Activated T-helper 1 cell treated with anti-CD3 and anti-CD28 coated beads, Interleukin-12 subunit alpha, Interleukin-12 subunit beta, Interleukin-2, Interleukin-4 antibody, amounts not matched to agents 30 ng/mL and 10 ng/mL and 1 ng/mL, durations not matched to agents 14 hours and 24 hours and 36 hours (primary cell): ENCODE results near the gene HSPD1. TPM values are rescaled to one million over a fixed set of nuclear protein-coding genes. Genes with fewer than 3 reads are reported as not detected.

Source experiments
- DNase-seq: peaks from one replicate; pipeline ENCODE4 v3.0.0; 2021; ENCODE audit warnings: low spot score
- H3K27ac Mint-ChIP-seq: one replicate; pipeline ENCODE4 v1.8.0; 2021; ENCODE audit warnings: mild to moderate bottlenecking, mixed read lengths
- H3K27me3 Mint-ChIP-seq: one replicate; pipeline ENCODE4 v1.8.0; 2022; ENCODE audit warnings: mild to moderate bottlenecking, moderate library complexity, mixed read lengths; ENCODE audit not compliant: insufficient read depth
- H3K36me3 Mint-ChIP-seq: one replicate; pipeline ENCODE4 v1.8.0; 2021; ENCODE audit warnings: low read depth, mixed read lengths
- H3K4me1 Mint-ChIP-seq: one replicate; pipeline ENCODE4 v1.8.0; 2021; ENCODE audit warnings: low read depth, mixed read lengths
- H3K4me3 Mint-ChIP-seq: one replicate; pipeline ENCODE4 v1.8.0; 2021; ENCODE audit warnings: mild to moderate bottlenecking, moderate library complexity, mixed read lengths
- H3K9me3 Mint-ChIP-seq: one replicate; pipeline ENCODE4 v1.8.0; 2021; ENCODE audit warnings: mixed read lengths
- intact Hi-C: fragments of 100-400 bp; cut with micrococcal nuclease; formaldehyde crosslinking; loops from one replicate; pipeline ENCODE4 v1.15.1; 2024
- total RNA-seq: library from RNA; stranded (reverse); gene quantifications from 2 replicates; pipeline ENCODE4 v1.2.3, GENCODE V29; 2022

HSPD1 gene
- total RNA-seq, 1 donor from 2014 or later, result 811 TPM

DNA sequence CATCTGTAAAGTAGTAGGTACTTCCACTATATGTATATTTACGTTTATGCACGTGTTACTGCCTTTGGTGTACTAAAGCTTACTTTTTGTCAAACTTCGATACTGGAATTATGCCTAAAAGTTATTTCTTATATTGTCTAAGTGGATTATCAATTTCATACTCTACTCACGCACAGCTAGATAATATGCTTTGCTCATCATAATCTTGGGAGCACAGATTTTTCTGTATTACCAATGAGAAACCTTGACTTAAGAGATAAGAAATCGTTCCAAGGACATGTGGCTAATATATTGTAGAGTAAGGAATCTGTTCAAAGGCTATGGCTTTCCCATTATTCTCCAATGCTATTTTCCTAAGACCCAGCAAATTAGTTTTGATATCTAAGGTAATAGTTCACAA, 7.0 kb upstream of the HSPD1 start:
- H3K4me1 Mint-ChIP-seq, result peaks cover 12% of the 10 kb centered on the region
- peaks cover 24% of the 10 kb centered on the region for H3K36me3 Mint-ChIP-seq

DNA sequence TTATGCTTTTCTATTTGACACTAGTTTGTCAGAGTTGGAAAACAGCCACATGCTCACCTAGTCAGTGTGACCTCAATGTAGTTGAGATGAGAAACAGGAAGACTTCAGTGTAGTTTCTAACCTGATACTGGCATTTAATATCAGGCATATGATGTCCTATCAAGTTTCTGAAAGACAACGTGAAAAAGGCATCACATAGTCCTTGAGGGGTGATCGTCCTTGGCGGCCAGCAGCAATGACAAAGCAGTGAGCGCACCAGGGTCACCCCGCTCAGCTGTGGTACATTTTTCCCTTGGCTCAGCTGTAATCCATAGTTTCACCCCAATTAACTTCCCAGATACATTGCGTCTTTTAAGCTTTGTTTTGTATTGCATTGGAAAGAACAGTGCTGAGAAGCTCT, 4.9 kb upstream of the HSPD1 start:
- H3K4me3 Mint-ChIP-seq, result no peak overlapping the region
- no peak overlapping the region for H3K27ac Mint-ChIP-seq
- H3K4me1 Mint-ChIP-seq, result peaks cover 17% of the 10 kb centered on the region
- DNase-seq, result no peak
- intact Hi-C loops, result loop anchor here (5.0 kb wide), 1 partner anchor 793 kb away; no protein-coding TSS in a partner anchor
- H3K9me3 Mint-ChIP-seq, result no peaks in the 10 kb centered on the region
- peaks cover 33% of the 10 kb centered on the region for H3K36me3 Mint-ChIP-seq
- H3K27me3 Mint-ChIP-seq, result no peaks in the 10 kb centered on the region

More for the DNA sequence above, 7.0 kb upstream of the HSPD1 start:
- Mint-ChIP-seq H3K27ac (no peak overlapping the region), H3K27me3 (no peaks in the 10 kb centered on the region), H3K9me3 (no peaks in the 10 kb centered on the region), H3K4me3 (no peak overlapping the region)
- intact Hi-C loops, result no loop called here
- no peak for DNase-seq

DNA sequence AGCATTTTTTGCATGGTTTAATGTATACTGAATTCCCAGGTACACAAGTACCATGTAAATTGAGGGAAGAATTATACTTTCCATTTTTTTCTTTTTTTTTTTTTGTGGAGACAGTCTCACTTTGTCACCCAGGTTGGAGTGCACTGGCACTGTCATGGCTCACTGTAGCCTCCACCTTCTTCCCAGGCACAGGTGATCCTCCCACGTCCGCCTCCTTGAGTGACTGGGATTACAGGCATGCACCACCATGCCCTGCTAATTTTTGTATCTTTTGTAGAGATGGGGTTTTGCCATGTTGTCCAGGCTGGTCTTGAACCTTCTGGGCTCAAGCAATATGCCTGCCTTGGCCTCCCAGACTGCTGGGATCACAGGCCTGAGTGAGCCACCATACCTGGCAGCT, 4.4 kb upstream of the HSPD1 start:
- H3K27ac Mint-ChIP-seq, result no peak overlapping the region
- intact Hi-C loops, result loop anchor here (5.0 kb wide), 1 partner anchor 793 kb away; no protein-coding TSS in a partner anchor

DNA sequence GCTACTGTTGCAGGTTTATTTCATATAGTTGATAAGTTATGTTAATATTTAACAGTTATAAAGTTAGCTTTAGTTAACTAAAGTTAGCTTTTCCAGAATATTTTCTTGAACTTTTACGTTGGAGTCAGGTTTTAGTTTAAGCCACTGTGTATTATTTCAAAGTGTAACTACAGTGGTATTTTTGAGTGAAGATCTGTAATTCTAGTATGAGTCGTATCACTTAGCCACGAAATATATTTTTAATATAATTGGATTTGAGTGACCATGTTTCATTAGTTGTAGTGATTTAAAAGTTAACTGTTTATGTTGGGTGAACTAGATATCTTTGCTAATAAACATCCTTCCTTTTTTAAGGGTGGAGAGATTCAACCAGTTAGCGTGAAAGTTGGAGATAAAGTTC, 3.0 kb upstream of the HSPD1 start:
- Mint-ChIP-seq H3K27ac (no peak overlapping the region), H3K9me3 (no peaks in the 10 kb centered on the region), H3K4me1 (peaks cover 24% of the 10 kb centered on the region), H3K27me3 (no peaks in the 10 kb centered on the region), H3K36me3 (peaks cover 40% of the 10 kb centered on the region), H3K4me3 (peak overlapping the region; percentile 100)
- no peak for DNase-seq
- intact Hi-C loops, result loop anchor here (5.0 kb wide), 1 partner anchor 795 kb away; no protein-coding TSS in a partner anchor

More for the DNA sequence above, 4.4 kb upstream of the HSPD1 start:
- peaks cover 17% of the 10 kb centered on the region for H3K4me1 Mint-ChIP-seq
- peaks cover 33% of the 10 kb centered on the region for H3K36me3 Mint-ChIP-seq
- H3K4me3 Mint-ChIP-seq, result no peak overlapping the region
- no peaks in the 10 kb centered on the region for H3K9me3 Mint-ChIP-seq
- H3K27me3 Mint-ChIP-seq, result no peaks in the 10 kb centered on the region
- no peak for DNase-seq

DNA sequence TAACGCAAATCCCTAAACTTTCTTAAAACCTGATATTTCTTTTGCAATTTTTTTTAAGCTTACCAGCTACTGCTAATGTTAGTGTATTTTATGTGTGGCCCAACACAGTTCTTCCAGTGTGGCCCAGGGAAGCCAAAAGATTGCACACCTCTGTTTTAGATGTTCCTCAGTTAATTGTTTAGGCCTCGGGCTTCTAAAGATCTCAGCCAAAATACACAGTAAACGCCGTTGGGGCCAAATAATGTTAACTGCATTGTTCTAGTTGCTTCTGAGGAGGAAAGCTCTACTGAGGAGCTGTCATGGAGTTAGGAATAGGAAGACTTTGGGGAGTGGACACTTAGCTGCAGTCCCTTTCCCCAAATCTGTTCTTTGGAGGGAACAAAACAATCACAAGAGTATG, 2.6 kb upstream of the HSPD1 start:
- peaks cover 29% of the 10 kb centered on the region for H3K4me1 Mint-ChIP-seq
- H3K36me3 Mint-ChIP-seq, result peaks cover 45% of the 10 kb centered on the region
- no peaks in the 10 kb centered on the region for H3K9me3 Mint-ChIP-seq
- peak overlapping the region; percentile 100 for H3K4me3 Mint-ChIP-seq
- DNase-seq, result no peak
- H3K27ac Mint-ChIP-seq, result no peak overlapping the region
- intact Hi-C loops, result loop anchor here (5.0 kb wide), 1 partner anchor 795 kb away; no protein-coding TSS in a partner anchor
- no peaks in the 10 kb centered on the region for H3K27me3 Mint-ChIP-seq

DNA sequence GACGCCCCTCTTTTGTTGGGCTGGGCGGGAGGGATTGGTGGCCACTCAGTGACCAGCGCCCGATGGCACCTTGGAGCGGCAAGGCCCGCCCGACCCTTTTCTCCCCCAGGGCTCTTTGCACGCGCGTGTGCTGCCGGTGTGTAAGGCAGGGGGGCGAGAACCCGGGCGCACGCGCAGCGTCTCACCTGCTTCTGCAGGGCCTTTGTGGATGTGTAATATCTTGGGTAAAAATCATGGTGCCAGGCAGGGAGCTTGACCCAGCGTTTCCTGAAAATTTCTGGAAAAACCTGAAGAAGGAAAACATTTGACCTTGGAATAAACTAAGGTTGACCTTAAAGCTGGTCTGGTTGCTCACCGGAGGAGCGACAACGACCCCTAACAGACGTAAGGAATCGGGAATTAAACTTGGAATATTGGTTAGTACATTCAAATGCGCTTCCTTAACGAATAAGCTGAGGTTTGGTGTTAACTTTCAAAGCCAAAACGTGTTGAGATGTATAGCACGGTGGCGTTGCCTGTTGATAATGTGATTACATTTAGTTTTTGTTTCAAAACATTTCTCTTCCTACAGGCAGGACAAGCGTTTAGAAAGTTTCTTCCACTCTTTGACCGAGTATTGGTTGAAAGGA, 977 bp upstream of the HSPD1 start:
- Mint-ChIP-seq H3K27ac (peak overlapping the region; percentile 95), H3K36me3 (peaks cover 61% of the 10 kb centered on the region), H3K27me3 (no peaks in the 10 kb centered on the region), H3K4me1 (peaks cover 44% of the 10 kb centered on the region), H3K4me3 (peak overlapping the region; percentile 100), H3K9me3 (no peaks in the 10 kb centered on the region)
- DNase-seq, result no peak
- intact Hi-C loops, result loop anchor here (1.0 to 5.0 kb wide), 8 partner anchors 15 to 1330 kb away; partner anchors contain the start of genes COQ10B, MARS2, SF3B1 and STK17B

DNA sequence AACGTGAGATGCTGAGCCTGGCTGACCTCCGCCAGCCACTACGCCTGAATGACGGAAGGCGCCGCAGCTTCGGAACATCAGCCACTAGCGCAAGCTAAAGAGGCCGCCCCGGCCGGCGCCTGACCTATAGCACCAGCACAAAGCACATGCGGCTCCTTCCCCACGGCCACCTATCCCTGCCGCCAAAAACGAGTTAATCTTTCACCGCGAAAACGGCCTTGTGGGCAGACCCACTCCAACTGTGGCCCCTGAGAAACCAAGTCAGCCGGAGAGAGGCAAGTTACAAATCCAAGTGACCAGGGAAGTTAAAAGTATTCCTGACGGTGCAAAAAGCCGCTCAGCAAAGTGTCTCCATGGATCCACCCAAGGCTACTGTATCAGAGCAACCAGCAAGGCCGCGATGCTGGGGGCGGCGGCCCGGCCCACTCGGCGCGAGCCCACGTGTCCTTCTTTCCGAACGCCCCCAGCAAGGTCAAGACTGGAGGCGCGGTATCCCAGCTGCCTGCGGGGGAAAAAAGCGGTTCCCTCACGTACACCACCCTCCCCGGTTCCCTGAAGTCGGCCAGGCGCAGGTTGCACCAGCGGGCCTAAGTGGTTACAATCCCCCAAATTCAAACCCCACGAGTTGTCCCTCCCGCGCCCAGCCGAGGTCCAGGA, 575 bp downstream of the HSPD1 start:
- no peaks in the 10 kb centered on the region for H3K9me3 Mint-ChIP-seq
- intact Hi-C loops, result loop anchor here (1.0 to 5.0 kb wide), 5 partner anchors 9 to 572 kb away; no protein-coding TSS in a partner anchor
- peaks cover 68% of the 10 kb centered on the region for H3K36me3 Mint-ChIP-seq
- H3K4me1 Mint-ChIP-seq, result peaks cover 55% of the 10 kb centered on the region
- H3K27ac Mint-ChIP-seq, result peak overlapping the region; percentile 99
- DNase-seq, result peak; percentile 59
- peak overlapping the region; percentile 100 for H3K4me3 Mint-ChIP-seq
- no peaks in the 10 kb centered on the region for H3K27me3 Mint-ChIP-seq

DNA sequence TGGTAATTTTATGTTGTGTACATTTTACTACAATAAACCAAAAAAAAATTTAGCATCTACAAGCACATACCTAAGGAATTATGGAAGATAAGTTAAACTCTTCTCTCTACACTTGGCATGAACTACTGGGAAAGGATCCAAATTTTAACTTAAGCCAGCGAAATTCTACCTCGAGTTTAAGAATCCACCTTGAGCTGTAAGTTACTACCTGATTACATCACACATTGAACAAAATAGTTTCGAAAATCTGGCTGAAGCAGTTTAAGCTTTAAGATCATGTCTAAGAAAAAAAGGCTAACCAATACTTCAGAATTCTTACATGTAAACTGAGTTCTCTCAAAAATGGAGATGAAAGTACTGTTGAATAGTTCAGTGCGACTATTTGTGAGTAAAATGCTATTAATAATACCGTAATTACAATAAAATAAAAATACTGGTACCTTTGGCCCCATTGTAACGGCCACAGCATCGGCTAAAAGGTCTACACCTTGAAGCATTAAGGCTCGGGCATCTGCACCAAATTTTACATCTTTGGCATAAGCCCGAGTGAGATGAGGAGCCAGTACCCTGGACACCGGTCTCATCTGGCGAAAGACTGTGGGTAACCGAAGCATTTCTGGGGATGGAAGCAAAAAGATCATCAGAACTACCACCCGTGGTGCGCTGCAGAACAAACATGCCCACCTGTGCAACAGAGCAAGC, 1.3 kb downstream of the HSPD1 start:
- intact Hi-C loops, result loop anchor here (1.0 to 5.0 kb wide), 4 partner anchors 8 to 301 kb away; no protein-coding TSS in a partner anchor
- H3K27me3 Mint-ChIP-seq, result no peaks in the 10 kb centered on the region
- H3K9me3 Mint-ChIP-seq, result no peaks in the 10 kb centered on the region
- H3K4me1 Mint-ChIP-seq, result peaks cover 56% of the 10 kb centered on the region
- H3K4me3 Mint-ChIP-seq, result peak overlapping the region; percentile 100
- peaks cover 71% of the 10 kb centered on the region for H3K36me3 Mint-ChIP-seq
- no peak for DNase-seq
- H3K27ac Mint-ChIP-seq, result peak overlapping the region; percentile 99

DNA sequence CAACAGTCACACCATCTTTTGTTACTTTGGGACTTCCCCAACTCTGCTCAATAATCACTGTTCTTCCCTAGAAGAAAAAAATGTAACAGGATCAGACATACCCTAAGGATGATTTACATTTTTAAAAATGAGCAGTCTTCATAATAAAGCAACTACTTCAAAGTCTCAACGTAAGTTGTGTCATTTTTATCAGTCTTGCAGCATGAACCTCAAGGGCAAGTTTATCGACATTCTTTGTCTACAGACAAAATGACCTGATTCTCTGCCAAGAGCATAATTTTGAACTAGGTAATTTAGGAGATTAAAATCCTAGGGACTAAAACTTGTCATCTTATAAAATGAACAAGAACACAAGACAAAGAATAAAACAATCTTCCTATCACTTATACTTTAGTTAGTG, 2.3 kb downstream of the HSPD1 start:
- peaks cover 55% of the 10 kb centered on the region for H3K4me1 Mint-ChIP-seq
- H3K9me3 Mint-ChIP-seq, result no peaks in the 10 kb centered on the region
- peak overlapping the region; percentile 100 for H3K4me3 Mint-ChIP-seq
- H3K27ac Mint-ChIP-seq, result peak overlapping the region; percentile 18
- DNase-seq, result no peak
- peaks cover 71% of the 10 kb centered on the region for H3K36me3 Mint-ChIP-seq
- no peaks in the 10 kb centered on the region for H3K27me3 Mint-ChIP-seq
- intact Hi-C loops, result loop anchor here (5.0 kb wide), 3 partner anchors 95 to 300 kb away; no protein-coding TSS in a partner anchor

DNA sequence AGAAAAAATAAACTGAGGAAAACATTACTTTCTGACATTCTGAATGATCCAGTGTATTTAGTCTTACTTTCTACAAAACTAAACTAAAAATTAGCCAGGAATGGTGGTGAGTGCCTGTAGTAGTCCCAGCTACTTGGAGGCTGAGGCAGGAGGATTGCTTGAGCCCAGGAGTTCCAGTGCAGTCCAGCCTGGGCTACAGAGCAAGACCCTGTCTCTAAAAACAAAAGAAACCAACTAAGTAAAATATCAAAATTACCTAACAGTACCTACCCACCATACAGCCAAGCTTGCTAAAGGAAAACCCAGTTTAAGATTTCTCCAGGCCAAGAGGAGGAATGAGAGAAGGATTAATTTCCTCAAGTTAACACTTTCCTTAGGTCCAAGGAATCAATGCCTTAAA, 2.9 kb downstream of the HSPD1 start:
- H3K4me3 Mint-ChIP-seq, result peak overlapping the region; percentile 100
- no peak for DNase-seq
- H3K27ac Mint-ChIP-seq, result no peak overlapping the region
- H3K36me3 Mint-ChIP-seq, result peaks cover 66% of the 10 kb centered on the region
- intact Hi-C loops, result loop anchor here (5.0 kb wide), 3 partner anchors 94 to 299 kb away; no protein-coding TSS in a partner anchor
- H3K4me1 Mint-ChIP-seq, result peaks cover 51% of the 10 kb centered on the region
- H3K9me3 Mint-ChIP-seq, result no peaks in the 10 kb centered on the region
- H3K27me3 Mint-ChIP-seq, result no peaks in the 10 kb centered on the region

DNA sequence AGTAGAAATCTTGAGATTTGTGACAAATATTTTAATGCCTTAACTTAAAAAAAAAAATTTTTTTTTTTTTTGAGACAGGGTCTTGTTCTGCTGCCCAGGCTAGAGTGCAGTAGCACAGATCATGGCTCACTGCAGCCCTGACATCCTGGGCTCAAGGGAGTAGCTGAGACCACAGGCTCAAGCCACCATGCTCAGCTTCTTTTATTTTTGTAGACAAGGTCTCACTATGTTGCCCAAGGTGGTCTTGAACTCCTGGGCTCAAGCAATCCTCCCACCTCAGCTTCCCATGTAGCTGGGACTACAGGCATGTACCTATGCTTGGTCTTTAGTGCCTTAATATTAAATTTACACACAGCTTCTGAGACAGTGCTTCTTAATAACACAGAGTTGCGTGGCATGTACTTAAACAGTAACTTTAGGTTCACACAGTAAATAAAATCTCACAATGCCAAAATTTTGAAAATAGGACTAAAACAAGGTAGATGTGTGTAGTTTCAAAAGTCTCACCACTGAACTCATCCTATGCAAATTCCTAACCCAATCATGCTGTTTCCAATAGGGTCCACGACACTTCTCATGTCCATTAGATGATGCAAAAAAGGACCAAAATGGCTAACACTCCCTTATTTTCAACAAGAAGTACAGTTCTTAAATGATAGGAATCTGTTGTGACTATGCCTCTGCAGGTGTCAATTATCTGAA, 4.1 kb downstream of the HSPD1 start:
- H3K9me3 Mint-ChIP-seq, result no peaks in the 10 kb centered on the region
- no peak for DNase-seq
- H3K4me3 Mint-ChIP-seq, result peak overlapping the region; percentile 100
- H3K36me3 Mint-ChIP-seq, result peaks cover 62% of the 10 kb centered on the region
- intact Hi-C loops, result loop anchor here (5.0 kb wide), 3 partner anchors 93 to 298 kb away; no protein-coding TSS in a partner anchor
- H3K4me1 Mint-ChIP-seq, result peaks cover 51% of the 10 kb centered on the region
- peak overlapping the region; percentile 34 for H3K27ac Mint-ChIP-seq
- H3K27me3 Mint-ChIP-seq, result no peaks in the 10 kb centered on the region

DNA sequence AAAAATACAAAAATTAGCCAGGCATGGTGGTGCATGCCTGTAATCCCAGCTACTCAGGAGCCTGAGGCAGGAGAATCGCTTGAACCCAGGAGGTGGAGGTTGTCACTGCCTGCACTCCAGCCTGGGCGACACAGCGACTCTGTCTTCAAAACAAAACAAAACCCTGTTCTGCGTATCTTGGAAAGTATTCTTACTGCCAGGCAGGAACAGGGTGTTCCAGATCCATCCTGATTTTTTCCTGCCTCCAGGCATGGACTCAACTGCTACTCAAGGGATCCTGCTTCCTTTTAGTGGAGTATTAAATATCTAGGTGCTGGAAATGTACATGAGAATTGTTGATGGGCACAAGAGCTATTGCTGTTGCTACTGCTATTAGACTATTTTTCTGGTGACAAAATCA, 12.3 kb downstream of the HSPD1 start:
- Mint-ChIP-seq H3K36me3 (peaks cover 69% of the 10 kb centered on the region), H3K27me3 (no peaks in the 10 kb centered on the region), H3K27ac (no peak overlapping the region), H3K4me3 (no peak overlapping the region), H3K4me1 (peaks cover 14% of the 10 kb centered on the region), H3K9me3 (peaks cover 18% of the 10 kb centered on the region)
- intact Hi-C loops, result no loop called here
- no peak for DNase-seq
